Epithelial cell of proximal tubule (primary cell): ENCODE results near the gene COL23A1. TPM values are rescaled to one million over a fixed set of nuclear protein-coding genes. Genes with fewer than 3 reads are reported as not detected.

Source experiments
- DNase-seq: peaks from one replicate; pipeline ENCODE4 v3.0.0-alpha.2; 2011; ENCODE audit warnings: low read depth
- H3K4me3 ChIP-seq: 2 replicates; pipeline ENCODE4 v1.5.1; 2011; ENCODE audit warnings: low read depth, mild to moderate bottlenecking, low read length
- total RNA-seq: library from RNA; depleted of rRNA; stranded (reverse); fragments of >200 nt; gene quantifications from 2 replicates; pipeline ENCODE4 v1.2.3, GENCODE V29; 2015
- TF ChIP-seq, protein P1 (sequence below): conservative IDR thresholded peaks from 2 replicates; pipeline ENCODE4 v1.5.1; 2012; ENCODE audit warnings: low read depth, mild to moderate bottlenecking, low read length

COL23A1 gene
- total RNA-seq, 1 donor from 2014 or later = not detected

DNA sequence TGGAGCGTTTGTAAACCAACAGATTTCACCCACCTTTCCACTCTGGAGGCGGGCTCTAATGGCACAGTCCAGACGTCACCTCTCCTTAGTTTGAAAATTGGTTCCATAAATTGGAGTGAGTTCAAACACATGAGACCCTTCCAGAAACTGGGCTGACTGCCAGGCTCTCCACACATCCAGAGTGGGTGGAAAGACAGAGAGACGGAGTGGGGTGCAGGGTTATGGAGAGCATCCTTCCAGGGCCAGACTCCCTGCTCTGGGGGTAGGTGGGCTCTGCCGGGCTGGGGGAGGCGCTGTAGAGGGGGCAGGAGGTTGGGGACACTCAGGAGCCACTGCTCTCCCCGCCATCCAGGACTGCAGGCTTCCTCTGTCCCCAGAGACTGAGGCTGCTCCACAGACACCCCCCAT is 252.9 kb downstream of the COL23A1 start:
- no peak overlapping the region for H3K4me3 ChIP-seq
- DNase-seq = no peak
- TF ChIP-seq, protein P1, sequence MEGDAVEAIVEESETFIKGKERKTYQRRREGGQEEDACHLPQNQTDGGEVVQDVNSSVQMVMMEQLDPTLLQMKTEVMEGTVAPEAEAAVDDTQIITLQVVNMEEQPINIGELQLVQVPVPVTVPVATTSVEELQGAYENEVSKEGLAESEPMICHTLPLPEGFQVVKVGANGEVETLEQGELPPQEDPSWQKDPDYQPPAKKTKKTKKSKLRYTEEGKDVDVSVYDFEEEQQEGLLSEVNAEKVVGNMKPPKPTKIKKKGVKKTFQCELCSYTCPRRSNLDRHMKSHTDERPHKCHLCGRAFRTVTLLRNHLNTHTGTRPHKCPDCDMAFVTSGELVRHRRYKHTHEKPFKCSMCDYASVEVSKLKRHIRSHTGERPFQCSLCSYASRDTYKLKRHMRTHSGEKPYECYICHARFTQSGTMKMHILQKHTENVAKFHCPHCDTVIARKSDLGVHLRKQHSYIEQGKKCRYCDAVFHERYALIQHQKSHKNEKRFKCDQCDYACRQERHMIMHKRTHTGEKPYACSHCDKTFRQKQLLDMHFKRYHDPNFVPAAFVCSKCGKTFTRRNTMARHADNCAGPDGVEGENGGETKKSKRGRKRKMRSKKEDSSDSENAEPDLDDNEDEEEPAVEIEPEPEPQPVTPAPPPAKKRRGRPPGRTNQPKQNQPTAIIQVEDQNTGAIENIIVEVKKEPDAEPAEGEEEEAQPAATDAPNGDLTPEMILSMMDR = no peak

DNA sequence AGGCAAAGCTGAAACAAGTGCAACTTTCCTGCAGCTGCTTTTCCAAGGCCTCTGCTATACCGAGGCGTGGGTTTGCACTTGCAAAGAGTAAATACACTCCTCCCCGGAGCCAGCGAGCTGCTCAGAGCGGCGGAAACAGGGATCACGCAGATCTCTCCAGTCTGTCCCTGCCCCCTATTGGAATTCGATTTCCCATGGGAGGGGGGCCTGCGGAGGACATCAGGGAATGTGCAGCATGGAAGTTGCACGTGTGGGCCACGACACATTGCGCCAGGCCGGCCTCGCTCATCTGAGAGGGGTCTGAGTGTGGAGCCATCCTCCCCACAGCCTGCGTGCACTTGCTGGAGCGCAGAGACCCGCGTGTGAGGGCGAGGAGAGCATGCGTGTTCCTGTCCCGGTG is 253.3 kb downstream of the COL23A1 start:
- DNase-seq = no peak
- no peak overlapping the region for H3K4me3 ChIP-seq
- TF ChIP-seq, protein P1 = no peak

DNA sequence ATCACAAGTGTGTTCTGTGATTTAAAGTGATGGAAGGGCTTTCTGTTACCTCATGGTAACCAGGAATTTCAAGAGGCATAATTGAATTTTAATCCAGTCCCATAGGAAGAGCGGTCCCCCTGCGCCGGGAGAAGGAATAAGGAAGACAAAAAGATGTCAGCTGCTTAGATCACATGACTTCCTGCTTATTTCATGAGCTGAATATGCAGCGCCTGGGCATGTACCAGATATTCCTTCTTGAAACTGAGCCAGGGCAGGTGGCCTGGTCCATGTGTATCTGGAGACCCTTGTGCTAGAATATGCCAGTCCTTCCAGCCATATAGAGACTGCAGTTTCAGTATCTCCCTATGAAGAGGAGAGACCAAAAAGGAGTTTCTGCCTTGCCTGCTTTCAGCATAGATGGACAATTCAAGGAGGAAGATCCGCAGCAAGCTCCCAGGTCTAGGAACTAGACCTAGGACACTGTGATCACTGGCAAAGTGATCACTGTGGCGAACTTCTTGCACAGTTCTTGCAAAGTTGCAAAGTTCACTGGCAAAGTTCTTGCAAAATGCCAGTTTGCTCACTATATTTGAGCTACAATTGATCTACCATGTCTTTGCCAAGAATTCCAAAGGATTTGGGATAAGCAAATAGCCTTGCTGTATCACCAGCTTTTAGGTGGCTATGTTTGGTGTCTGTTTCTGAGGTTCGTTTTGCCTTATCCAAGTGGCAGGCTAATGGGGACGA is 254.7 kb downstream of the COL23A1 start:
- TF ChIP-seq, protein P1 = no peak

DNA sequence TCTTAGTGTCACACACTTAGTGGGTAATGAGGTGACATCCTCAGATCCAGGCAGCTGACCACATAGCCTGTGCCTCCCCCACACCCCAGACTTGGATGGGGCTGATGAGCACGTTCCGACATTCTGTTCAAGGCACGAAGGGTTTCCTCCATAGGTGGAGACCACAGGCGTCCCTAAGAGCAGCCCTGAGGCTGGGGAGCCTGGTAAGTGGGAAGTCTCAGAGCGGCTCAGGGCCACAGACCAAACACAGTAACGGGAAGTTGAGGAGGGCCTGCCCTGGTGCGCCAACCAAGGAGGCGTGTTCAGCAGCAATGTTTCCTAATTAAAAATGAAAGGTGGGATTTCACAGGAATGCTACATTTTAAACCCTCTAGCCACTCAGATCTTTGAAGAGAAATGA is 255.3 kb downstream of the COL23A1 start:
- no peak overlapping the region for H3K4me3 ChIP-seq
- DNase-seq = no peak
- TF ChIP-seq, protein P1 = no peak

More for the DNA sequence above, 254.7 kb downstream of the COL23A1 start:
- H3K4me3 ChIP-seq = no peak overlapping the region
- no peak for DNase-seq

DNA sequence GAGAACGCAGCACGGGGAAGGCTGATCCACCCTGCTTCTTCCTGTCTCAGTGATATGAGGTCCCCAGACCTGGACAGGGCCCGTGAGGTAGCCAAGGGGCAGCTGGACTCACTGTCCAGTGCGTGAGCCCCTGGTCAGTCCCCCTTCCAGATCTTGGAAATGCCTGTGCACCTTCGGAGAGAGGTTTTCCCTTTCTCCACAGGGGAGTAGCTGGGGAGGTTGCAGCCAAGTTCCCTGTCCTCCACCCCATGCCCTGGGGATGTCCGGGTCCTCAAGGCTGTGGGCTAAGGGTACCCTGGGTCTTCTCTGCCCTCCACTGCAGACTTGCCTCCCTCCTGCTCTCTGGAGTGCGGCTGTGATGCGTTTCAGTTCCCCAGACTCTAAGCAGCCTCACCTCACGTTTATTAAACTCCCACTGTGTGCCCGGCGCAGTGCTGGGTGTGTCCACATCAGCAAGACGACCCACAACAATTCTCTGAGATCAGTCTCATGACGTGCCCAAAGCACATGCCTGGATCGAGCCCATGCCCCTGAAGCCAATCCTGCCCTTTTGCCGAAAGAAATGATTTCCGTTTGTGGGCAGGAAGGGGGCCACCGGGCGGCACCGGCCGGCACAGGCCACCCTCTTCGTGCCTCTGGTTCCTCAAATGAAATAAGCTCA is 256.2 kb downstream of the COL23A1 start:
- H3K4me3 ChIP-seq = no peak overlapping the region
- TF ChIP-seq, protein P1 = no peak
- no peak for DNase-seq

DNA sequence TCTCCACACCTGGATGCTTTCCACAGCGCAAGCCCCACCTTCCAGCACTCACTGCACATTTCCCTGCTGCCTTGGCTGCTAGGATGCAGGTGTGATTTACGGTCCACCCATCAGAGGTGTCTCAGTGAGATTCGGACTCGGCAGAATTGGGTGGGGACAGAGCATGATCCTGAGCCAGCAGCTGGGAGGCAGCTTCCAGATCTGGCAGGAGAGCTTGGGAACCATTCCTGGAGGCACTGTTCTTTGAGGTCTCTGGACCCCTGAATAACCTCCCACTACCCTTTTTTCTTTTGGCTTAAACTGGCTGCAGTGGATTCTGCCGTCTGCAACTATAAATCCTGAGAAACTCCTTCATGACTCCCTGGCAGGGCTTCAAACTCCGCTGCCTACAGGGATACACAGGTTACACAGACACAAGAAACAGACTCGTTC is 258.0 kb downstream of the COL23A1 start:
- no peak overlapping the region for H3K4me3 ChIP-seq
- DNase-seq = no peak
- TF ChIP-seq, protein P1 = no peak
